HG03039 (cell line): ENCODE results near the gene SLC29A4.
"Not testable (repeated sequence)": the region's sequence is repeated elsewhere in the genome, so short reads cannot be mapped to it uniquely, and the experiment has no call there.

Source experiments
- ATAC-seq: cut with Tn5 transposase; IDR thresholded peaks from one replicate; pipeline ENCODE4 v1.9.1; 2021; ENCODE audit warnings: mild to moderate bottlenecking, moderate library complexity; ENCODE audit not compliant: unreplicated experiment

Gene SLC29A4

GRCh38 chr7:5282543-5283316, at the start of gene SLC29A4:
Gene SLC29A4, plus strand, starts transcription at chr7:5282943. Its CDS starts 4,874 bp downstream, at chr7:5287817.
- no peak for ATAC-seq

GRCh38 chr7:5234852-5235831, 47.6 kb upstream of the SLC29A4 start:
- no peak for ATAC-seq

DNA sequence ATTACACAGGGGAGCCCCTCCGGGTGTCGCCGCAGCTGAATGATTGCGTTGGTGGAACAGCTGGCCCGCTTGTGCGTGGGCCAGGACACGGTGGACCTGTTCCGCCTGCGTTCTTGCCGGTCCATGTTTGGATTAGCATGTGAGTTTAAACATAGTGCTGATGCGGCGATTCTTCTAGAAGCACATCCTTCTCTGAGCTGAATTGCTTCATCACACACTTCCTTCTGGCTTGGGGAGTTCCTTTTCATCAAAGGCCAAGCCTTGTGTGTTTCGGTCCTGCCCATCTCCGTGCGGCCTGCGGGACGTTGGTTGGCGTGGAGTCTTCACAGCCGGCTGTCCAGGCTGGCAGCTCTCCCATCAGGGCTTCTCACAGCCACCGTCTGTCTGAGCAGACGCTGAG, 45.5 kb upstream of the SLC29A4 start:
- ATAC-seq: no peak

DNA sequence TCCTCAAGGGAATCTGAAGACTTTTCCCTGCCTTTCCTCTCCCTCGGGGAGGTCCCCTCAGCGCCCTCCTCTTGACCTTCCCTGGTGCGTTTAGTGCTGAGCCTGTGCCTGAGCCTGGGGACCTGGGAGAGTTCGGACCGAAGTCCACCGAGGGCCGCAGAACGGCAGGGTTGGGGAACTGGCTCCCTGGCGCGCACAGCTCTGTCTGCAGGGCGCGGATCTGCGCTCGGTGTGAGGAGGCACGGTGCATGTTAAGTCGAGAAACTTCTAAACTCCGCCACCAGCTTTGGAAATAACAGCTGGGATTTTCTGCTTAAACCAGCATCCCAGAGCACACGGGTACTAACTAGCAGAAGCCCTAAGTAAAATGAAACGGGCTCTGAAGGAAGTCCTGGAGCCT, 44.2 kb upstream of the SLC29A4 start:
- ATAC-seq: no peak

- no peak for ATAC-seq
Observed at GRCh38 chr7:5243261-5243660, 39.5 kb upstream of the SLC29A4 start.

- ATAC-seq: no peak
Observed at GRCh38 chr7:5248201-5248885, 34.4 kb upstream of the SLC29A4 start.

GRCh38 chr7:5250787-5251186, 32.0 kb upstream of the SLC29A4 start:
- not testable (repeated sequence) for ATAC-seq

DNA sequence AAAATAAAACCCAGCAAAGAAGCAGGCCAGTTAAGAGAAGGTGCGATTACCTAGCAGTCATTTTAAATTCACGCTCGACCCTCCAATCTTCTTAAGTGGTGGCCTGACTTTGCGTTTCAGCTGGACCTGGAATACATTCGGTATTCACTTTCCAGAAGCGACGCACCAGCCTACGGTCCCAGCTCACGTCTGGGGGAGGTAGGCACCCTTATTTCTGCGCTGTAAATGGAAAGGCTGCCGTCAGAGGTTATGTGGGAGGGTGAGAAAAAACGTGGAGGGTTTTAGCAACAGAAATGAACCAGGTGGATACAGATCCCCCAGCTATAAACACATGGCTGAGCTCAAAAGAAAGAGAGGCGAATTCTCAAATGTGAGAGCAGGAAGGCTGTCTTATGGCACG, 29.2 kb upstream of the SLC29A4 start:
- not testable (repeated sequence) for ATAC-seq

DNA sequence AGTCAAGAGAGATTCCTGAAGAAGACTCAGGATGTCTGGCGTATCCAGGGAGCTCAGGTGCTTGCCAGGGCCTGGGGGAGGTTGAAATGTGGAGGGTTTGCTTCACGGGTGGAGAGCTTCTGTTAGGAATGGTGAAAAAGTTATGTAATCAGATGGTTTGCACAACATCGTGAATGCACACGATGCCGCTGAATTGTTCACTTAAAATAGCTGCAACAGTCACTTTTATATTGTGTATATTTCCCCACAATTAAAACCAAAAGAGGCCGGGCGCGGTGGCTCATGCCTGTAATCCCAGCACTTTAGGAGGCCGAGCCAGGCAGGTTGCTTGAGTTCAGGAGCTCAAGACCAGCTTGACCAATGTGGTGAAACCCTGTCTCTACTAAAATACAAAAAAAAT, 28.4 kb upstream of the SLC29A4 start:
- not testable (repeated sequence) for ATAC-seq

- no peak for ATAC-seq
Observed at GRCh38 chr7:5255832-5256231, 26.9 kb upstream of the SLC29A4 start.

DNA sequence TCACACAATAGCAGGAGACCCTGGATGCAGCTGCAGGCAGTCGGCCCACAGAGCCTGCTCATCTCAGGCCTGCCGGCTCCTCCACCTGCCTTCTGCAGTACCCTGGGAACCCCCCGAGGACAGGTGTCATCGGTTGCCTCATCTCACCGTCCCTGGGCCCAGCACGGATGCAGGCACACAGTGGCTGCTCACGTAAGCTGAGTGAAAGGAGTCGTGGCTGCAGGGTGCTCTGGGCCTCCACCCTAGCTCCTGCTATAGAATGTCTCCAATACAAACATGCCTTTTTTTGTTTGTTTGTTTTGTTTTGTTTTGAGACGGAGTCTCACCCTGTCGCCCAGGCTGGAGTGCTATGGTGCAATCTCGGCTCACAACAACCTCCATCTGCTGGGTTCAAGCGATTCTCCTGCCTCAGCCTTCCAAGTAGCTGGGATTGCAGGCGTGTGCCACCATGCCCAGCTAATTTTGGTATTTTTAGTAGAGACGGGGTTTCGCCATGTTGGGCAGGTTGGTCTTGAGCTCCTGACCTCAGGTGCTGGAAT, 22.1 kb upstream of the SLC29A4 start:
- ATAC-seq: not testable (repeated sequence)

GRCh38 chr7:5263066-5263465, 19.7 kb upstream of the SLC29A4 start:
- ATAC-seq: not testable (repeated sequence)

- ATAC-seq: no peak
Observed at GRCh38 chr7:5265320-5266190, 17.2 kb upstream of the SLC29A4 start.

GRCh38 chr7:5266191-5267028, 16.3 kb upstream of the SLC29A4 start:
- ATAC-seq: no peak

DNA sequence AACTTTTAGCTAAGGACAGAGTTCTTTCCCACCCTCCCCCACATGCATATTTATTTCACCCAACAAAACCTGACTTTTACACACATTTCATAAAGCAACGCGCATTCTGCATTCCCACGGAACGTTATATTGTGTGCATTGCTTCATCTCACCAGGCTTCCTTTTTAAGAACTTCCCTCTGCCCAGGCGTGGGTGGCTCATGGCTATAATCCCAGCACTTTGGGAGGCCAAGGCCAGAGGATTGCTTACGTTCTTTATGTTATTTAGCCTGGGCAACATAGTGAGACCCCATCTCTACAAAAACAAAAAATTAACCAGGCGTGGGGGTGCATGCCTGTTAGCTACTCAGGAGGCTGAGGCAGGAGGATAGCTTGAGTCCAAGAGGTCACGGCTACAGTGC, 14.9 kb upstream of the SLC29A4 start:
- ATAC-seq: not testable (repeated sequence)

DNA sequence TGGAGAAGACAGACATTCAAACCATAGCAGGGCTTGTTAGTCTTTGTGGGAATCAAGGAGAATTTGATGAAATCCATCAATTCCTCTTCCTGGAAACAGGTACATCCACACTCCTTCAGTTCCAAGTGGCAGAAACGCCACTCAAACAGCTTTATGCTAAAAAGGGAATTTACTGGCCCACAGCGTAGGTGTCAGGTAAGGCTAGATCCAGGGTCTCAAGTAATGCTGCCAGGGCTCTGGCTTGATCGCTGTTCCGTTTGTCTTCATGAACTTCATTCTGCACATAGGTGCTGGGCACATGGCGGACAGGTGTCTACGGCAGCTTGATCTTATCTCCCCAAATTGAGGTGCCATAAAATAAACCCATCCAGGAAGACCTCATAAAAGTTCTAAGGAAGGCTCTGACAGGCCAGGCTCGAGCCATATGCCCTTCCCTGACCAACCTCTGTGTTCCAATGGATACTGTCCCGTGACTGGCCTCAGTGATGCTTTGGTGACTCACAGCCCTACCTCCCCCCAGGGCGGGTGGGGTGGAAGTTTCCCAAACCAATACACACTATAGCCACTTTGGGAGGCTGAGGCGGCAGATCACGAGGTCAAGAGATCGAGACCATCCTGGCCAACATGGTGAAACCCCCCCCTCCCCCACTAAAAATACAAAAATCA, 12.6 kb upstream of the SLC29A4 start:
- ATAC-seq: not testable (repeated sequence)

DNA sequence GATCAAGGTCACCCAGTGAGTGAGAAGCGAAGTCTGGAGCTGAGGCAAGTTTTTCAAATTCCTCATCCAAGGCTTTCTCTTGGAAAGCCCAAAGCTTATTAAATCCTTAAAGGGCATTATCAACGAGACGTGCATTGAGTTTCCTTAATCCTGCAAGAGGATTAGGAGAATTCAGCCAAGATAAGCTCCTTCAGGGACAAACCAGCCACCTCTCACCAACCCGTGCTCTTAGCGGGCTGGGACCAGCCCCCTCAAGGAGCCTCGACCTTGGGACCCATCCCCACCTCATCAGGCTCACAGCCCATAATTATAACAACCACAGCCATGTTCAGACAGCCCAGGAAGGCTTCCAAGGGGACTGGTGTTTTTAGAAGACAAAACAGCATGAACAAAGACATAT, 12.0 kb upstream of the SLC29A4 start:
- no peak for ATAC-seq

DNA sequence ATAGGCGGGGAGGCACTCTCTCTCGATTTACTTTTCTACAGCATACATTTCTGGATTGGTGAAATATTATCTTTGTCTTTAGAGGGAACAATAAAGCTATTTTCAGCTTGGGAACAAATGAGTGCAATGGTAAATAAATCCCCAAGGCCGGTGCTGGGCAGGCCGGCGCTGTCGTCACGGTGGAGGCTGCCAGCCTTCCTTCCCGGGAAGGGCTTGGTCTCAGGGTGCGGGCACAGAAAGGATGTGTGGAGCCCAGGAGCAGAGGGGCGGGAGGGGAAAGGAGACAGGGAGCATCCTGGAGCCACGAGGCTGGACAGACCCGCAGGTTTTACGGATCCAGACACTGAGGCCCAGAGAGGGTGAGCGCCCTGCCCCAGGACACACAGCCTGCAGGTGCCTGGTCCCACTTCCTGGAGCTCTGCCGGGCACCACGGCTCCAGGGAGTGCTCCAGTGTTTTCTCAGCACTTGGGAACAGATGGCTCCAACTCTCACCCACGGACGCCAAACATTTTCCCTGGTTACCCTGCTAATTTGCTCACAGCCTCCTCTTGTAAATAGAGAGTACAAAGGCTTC, 8.8 kb upstream of the SLC29A4 start:
- not testable (repeated sequence) for ATAC-seq
